Activated naive CD4-positive, alpha-beta T cell treated with anti-CD3 and anti-CD28 coated beads, Interleukin-2, amount 10 ng/mL, durations not matched to agents 7 days and 5 days (primary cell): ENCODE measurements around the gene FCHO1.

Experiments
- CTCF ChIA-PET: fragments of 350-600 bp; sonication (Branson Sonifier 250); formaldehyde crosslinking; loops from one replicate; lab custom pipeline; 2021; ENCODE audit warnings: antibody characterized with exemption; lab: Charles Lee
- DNase-seq: peaks from one replicate; pipeline ENCODE4 v3.0.0-alpha.2; 2020
- H3K27ac Mint-ChIP-seq: one replicate; pipeline ENCODE4 v1.8.0; 2021; ENCODE audit warnings: mild to moderate bottlenecking, moderate library complexity, mixed read lengths
- H3K27me3 Mint-ChIP-seq: one replicate; pipeline ENCODE4 v1.8.0; 2021; ENCODE audit warnings: mild to moderate bottlenecking, mixed read lengths
- H3K36me3 Mint-ChIP-seq: one replicate; pipeline ENCODE4 v1.8.0; 2021; ENCODE audit warnings: mixed read lengths
- H3K4me1 Mint-ChIP-seq: one replicate; pipeline ENCODE4 v1.8.0; 2021; ENCODE audit warnings: mixed read lengths
- H3K4me3 Mint-ChIP-seq: one replicate; pipeline ENCODE4 v1.8.0; 2021; ENCODE audit warnings: mild to moderate bottlenecking, moderate library complexity, mixed read lengths
- H3K9me3 Mint-ChIP-seq: one replicate; pipeline ENCODE4 v1.8.0; 2021; ENCODE audit warnings: mixed read lengths

FCHO1 gene

DNA sequence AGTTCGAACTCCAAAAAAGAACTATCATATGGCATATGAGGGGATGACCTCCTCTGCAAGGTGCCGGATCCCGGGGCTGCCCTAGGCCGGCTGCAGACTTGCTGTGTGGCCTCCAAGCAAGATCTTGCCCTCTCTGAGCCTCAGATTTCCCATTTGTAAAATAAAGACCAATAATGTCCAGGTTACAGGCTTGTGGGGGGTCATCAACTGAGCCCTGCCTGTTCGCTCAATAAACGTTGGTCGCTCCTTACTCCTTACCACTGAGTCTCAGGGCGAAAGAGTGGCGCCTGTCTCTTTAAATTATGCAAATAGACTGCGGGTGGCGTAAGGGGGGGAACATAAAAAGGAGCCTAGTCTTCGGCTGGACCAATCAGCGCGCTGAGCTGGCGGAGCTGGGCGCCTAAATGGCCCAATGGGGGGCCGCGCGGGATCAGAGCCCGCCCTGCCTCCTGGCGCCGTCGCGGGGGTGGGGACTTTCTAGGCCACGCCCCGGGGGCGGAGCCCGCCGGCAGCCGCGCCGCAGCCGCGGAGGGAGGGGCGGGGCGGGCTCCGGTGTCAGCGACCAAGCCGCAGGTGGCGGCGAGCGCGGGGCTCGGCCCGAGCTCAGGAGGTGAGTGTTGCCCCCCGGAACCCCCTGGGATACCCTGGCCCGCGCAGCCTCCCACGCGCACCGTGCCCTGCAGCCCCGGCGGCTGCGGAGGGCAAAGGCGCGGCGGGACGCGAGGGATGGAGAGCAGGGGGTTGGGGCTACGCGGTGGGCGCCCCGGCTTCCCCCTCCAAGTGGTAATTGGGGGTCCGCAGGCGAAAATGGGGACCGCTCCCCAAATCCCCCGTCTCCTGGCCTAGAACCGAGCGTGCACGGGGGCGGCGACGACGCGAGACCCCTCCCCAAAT is 3.8 kb upstream of the FCHO1 start:
- Mint-ChIP-seq H3K27me3 (no peaks in the 10 kb centered on the region), H3K4me3 (peak overlapping the region; percentile 98), H3K36me3 (peaks cover 11% of the 10 kb centered on the region), H3K27ac (peak overlapping the region; percentile 82), H3K9me3 (no peaks in the 10 kb centered on the region), H3K4me1 (peaks cover 52% of the 10 kb centered on the region)
- peak; percentile 96 for DNase-seq
- CTCF ChIA-PET, result interaction anchor here (1.0 to 1.6 kb wide), 3 partner anchors 20 to 166 kb away, joined by 3 to 4 read pairs (median 3); no protein-coding TSS in a partner anchor

DNA sequence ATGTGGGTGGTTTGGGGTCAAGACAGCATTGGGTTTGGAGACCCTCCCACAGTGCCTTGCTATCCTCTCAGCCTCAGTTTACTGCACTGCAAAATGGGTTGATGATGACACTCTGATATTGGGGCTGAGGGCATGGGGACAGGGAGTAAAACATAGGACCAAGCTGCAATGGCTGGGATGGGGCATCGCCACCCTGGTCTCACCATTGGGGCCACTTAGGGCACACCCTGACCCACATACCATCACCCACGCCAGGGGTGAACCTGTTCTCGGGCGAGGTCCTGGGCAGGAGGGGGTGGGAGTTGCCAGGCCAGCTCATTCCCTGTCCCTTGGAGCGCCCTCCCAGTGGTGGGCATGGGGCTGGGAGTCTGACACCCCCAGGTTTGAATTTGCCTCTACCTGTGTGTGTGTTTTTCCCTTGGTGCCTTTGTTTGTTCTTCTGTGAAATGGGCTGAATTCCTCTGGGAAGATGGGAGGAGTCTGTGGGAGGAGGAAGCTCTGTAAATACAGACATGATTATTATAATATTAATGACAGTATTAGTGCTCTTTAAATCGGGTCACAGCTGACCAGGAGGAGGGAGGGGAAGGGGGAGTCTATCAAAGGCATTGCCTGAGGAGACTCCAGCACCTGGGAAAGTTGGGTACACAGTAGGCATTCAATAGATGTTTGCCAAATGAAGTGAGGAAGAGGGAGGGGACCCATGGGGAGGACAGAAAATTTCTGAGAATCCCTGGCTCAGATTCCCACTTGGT is 2.2 kb upstream of the FCHO1 start:
- Mint-ChIP-seq H3K4me3 (peak overlapping the region; percentile 98), H3K4me1 (peaks cover 60% of the 10 kb centered on the region), H3K27ac (peak overlapping the region; percentile 21), H3K9me3 (no peaks in the 10 kb centered on the region), H3K36me3 (peaks cover 18% of the 10 kb centered on the region), H3K27me3 (no peaks in the 10 kb centered on the region)
- no peak for DNase-seq
- CTCF ChIA-PET, result no interaction called here

DNA sequence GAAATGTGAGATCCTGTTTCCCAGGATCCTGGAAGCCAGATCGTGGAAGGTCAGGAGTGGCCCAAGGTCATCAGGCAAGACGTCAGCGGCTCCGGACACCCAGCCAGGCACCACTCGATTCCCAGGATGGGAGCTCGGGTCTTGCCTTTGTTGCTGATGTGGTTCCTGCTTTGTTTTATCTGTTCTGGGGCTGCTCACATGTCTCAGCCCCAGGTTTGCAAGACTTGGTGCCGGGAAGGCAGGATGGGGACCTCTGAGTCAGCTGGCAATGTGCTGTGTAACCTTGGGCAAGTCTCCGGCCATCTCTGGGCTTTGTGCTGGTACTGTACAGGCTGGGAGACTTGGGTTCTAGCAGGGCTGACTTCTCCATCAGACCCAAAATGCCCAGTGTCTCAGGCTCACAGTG is 1.4 kb upstream of the FCHO1 start:
- H3K27me3 Mint-ChIP-seq, result no peaks in the 10 kb centered on the region
- H3K4me1 Mint-ChIP-seq, result peaks cover 65% of the 10 kb centered on the region
- H3K4me3 Mint-ChIP-seq, result peak overlapping the region; percentile 98
- CTCF ChIA-PET, result interaction anchor here (1.3 kb wide), 1 partner anchor 183 kb away, joined by 3 read pairs; the partner anchor contains the start of gene CCDC124
- H3K36me3 Mint-ChIP-seq, result peaks cover 24% of the 10 kb centered on the region
- H3K9me3 Mint-ChIP-seq, result no peaks in the 10 kb centered on the region
- DNase-seq, result peak; percentile 45
- peak overlapping the region; percentile 69 for H3K27ac Mint-ChIP-seq

DNA sequence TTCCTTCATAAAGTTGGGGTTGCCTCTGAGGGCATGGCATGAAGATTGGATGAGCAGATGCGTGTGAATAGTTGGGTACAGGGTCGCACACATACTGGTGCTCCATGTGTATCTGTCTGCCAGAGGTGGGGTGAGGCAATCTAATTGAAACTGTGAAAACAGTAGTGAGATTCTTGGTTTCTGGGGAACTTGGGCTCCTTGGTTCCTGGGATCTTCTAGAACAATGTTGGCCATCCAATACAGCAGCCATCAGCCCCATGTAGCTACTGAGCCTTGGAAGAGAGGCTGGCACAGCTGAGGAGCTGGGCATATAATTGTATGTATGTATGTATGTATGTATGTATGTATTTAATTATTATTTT is 616 bp downstream of the FCHO1 start:
- Mint-ChIP-seq H3K36me3 (peaks cover 39% of the 10 kb centered on the region), H3K9me3 (no peaks in the 10 kb centered on the region), H3K4me3 (peak overlapping the region; percentile 98), H3K4me1 (peaks cover 69% of the 10 kb centered on the region), H3K27ac (peak overlapping the region; percentile 94), H3K27me3 (no peaks in the 10 kb centered on the region)
- no peak for DNase-seq
- CTCF ChIA-PET, result interaction anchor here (0.9 to 1.2 kb wide), 2 partner anchors 10 to 31 kb away, joined by 3 to 4 read pairs; no protein-coding TSS in a partner anchor

DNA sequence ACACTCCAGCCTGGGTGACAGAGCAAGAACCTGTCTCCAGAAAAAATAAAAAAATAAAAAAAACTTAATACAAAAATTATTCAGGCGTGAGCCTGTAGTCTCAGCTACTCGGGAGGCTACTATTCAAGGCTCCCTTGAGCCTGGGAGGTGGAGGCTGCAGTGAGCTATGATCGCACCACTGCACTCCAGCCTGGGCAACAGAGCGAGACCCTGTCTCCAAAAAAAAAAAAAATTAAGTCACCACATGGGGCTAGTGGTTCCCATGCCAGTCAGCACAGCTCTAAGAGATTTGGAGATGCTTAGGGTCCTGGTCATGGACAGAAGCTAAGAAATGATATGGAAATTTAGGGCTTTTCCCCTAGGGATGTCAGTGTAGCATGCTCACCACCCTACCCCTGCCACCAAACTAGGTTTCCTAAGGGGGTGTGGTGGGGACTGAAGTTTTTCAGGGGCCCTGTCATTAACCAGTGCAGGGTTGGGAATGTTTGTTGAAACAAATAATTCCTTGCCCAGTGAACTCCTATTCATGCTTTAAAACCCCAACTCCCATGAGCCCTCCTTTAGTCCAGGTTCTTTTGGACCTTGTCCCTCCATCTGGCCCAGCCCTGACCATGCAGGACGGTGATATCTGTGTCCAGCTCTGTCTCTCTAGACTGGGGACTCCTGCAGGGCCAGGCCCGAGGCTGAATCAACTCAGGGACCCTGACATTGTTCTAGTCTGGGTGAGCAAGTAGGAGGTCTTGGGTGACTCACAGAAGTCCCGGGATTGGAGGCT is 1.8 kb downstream of the FCHO1 start:
- CTCF ChIA-PET, result interaction anchor here (1.6 kb wide), 1 partner anchor 13 kb away, joined by 4 read pairs; no protein-coding TSS in a partner anchor
- no peak overlapping the region for H3K4me3 Mint-ChIP-seq

DNA sequence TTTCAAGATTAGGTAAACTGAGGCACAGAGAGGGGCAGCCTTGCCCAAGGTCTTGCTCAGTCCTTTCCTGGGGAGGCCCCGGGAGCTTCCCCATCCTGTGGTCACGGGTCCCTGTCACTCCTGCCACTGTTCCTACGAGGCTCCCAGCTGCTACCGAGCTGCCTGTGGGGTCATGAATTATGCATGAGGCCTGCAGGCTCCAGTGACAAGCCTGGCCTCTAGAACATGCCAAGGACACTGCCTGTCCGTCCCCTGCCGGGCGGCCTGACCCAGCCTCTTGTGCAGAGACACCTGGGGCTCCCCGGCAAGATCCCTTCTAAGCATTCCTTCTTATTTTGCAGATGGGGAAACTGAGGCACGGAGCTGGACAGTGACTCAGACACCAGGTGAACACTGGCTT is 2.7 kb downstream of the FCHO1 start:
- Mint-ChIP-seq H3K27ac (no peak overlapping the region), H3K4me3 (no peak overlapping the region), H3K4me1 (peaks cover 57% of the 10 kb centered on the region), H3K9me3 (no peaks in the 10 kb centered on the region), H3K27me3 (no peaks in the 10 kb centered on the region), H3K36me3 (peaks cover 51% of the 10 kb centered on the region)
- DNase-seq, result no peak
- CTCF ChIA-PET, result interaction anchor here (1.1 to 1.6 kb wide), 2 partner anchors 12 to 20 kb away, joined by 3 to 4 read pairs; no protein-coding TSS in a partner anchor

More for the DNA sequence above, 1.8 kb downstream of the FCHO1 start:
- H3K36me3 Mint-ChIP-seq, result peaks cover 46% of the 10 kb centered on the region
- no peaks in the 10 kb centered on the region for H3K27me3 Mint-ChIP-seq
- no peak for DNase-seq
- H3K9me3 Mint-ChIP-seq, result no peaks in the 10 kb centered on the region
- H3K27ac Mint-ChIP-seq, result no peak overlapping the region
- peaks cover 63% of the 10 kb centered on the region for H3K4me1 Mint-ChIP-seq

DNA sequence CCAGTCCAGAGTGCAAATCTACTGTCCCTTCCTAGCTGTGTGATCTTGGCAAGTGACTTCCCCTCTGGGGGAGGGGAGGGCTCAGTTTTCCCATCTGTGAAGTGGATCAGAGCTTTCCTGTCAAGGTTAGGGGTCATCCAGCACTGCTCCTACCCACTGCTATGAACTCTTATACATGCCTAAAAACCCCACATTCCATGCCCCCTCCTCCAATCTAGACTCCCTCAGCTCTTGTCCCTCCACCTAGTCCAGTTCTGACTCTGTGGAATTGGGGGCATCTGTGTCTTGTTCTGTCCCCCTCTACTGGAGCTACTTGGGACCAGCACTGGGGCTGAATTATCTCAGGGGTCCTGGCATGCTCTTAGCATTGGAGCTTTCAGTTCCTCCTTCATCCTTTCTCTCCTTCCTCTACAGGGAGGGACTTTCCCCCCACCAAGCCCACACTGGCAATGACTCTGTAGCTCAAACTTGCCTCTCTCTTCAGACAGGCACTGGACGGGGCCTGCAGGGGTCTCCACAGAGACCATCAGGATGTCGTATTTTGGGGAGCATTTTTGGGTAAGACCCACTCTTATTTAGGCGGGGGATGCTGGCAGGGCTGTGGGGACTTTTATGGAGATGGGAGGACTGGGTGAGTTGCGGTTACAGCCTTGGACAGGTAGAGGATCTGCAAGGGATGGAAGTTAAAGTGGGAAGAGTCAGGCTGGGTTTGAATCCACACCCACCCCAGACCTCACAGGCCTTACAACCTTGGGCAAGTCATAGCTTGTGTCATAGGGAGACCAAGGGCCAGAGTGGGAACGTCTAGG is 3.6 kb downstream of the FCHO1 start:
- CTCF ChIA-PET, result interaction anchor here (0.6 to 1.6 kb wide), 4 partner anchors 11 to 105 kb away, joined by 3 to 4 read pairs (median 4); partner anchors contain the start of gene RPL18A
- Mint-ChIP-seq H3K27me3 (no peaks in the 10 kb centered on the region), H3K4me3 (no peak overlapping the region), H3K36me3 (peaks cover 49% of the 10 kb centered on the region), H3K27ac (peak overlapping the region; percentile 73), H3K4me1 (peaks cover 48% of the 10 kb centered on the region), H3K9me3 (no peaks in the 10 kb centered on the region)
- no peak for DNase-seq

DNA sequence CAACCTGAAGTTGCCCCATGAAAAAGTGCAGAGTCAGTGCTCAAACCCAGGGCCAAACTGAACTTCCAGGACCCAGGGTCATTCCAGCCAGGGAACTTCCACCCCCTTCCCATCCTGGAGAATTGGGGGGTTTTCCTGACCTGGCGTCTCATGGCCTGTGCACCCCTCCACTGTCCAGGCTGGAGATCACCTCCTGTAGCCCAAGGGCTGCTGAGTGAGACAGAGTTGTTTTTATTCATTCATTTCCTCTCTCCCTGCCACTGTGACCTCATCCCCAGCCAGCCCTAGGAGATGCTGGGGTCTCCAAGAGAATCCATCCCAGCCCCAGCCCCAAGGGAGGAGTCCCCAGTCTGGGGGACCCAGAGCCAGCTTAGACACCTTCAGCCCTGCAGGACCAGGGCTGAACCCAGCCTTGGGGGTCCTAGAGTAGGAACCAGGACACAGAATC is 4.2 kb downstream of the FCHO1 start:
- Mint-ChIP-seq H3K9me3 (no peaks in the 10 kb centered on the region), H3K36me3 (peaks cover 50% of the 10 kb centered on the region), H3K4me1 (peaks cover 42% of the 10 kb centered on the region), H3K4me3 (no peak overlapping the region), H3K27me3 (no peaks in the 10 kb centered on the region), H3K27ac (peak overlapping the region; percentile 73)
- CTCF ChIA-PET, result interaction anchor here (1.4 kb wide), 1 partner anchor 104 kb away, joined by 4 read pairs; the partner anchor contains the start of gene RPL18A
- DNase-seq, result no peak

DNA sequence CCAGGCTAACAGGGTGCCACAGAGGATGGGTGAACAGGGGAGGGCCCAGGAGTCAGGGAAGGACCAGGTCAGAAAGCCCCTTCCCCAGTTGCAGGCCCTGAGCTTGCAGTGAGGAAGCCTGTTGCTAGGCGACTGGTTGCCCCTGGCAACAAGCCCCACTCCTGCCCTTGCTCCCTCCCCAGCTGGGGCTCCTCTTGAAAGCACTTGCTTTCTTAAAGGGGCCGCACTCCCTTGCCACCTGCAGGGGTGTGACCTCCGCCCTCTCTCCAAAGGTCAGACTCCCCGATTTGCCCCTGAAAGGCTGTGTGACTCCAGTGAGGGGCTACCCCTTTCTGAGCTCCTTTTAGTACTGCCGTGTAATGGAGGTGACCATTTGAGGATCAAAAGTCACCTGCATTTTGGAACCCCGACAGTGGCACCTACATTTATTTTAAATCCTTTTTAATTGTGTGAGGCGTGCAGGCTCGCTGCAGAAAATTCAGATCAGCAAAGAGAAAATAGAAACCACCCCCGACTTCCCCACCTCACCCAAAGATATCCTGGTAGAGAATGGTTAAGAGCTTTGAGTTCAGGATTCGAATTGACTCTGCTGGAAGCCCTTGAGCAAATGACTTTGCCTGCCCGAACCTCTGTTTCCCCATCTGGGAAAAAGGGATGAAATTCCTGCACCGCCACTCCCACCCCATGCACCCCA is 4.8 kb downstream of the FCHO1 start:
- CTCF ChIA-PET, result interaction anchor here (1.4 kb wide), 2 partner anchors 10 to 103 kb away, joined by 3 to 4 read pairs; partner anchors contain the start of gene RPL18A

DNA sequence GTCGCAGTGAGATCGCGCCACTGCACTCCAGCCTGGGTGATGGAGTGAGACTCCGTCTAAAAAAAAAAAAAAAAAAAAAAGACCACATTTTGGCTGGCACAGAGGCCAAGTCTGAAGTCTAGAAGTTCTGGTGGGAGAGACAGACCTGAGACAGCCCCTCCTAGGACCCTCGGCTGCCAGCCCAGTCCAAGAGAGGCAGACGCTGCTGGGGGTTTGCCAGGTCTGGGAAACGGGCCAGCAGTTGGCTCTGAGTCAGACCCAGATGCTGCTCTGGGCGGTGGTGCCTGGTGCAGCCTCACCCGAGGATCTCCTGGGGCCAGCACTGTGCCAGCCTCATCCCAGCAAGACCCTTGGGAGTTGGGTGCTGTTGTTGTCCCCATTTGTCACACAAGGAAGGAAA is 5.8 kb downstream of the FCHO1 start:
- H3K4me1 Mint-ChIP-seq, result peaks cover 33% of the 10 kb centered on the region
- no peaks in the 10 kb centered on the region for H3K27me3 Mint-ChIP-seq

More for the DNA sequence above, 4.8 kb downstream of the FCHO1 start:
- H3K36me3 Mint-ChIP-seq, result peaks cover 57% of the 10 kb centered on the region
- no peaks in the 10 kb centered on the region for H3K9me3 Mint-ChIP-seq
- H3K4me1 Mint-ChIP-seq, result peaks cover 39% of the 10 kb centered on the region
- H3K27ac Mint-ChIP-seq, result peak overlapping the region; percentile 21
- H3K4me3 Mint-ChIP-seq, result no peak overlapping the region
- no peaks in the 10 kb centered on the region for H3K27me3 Mint-ChIP-seq
- DNase-seq, result peak; percentile 62

DNA sequence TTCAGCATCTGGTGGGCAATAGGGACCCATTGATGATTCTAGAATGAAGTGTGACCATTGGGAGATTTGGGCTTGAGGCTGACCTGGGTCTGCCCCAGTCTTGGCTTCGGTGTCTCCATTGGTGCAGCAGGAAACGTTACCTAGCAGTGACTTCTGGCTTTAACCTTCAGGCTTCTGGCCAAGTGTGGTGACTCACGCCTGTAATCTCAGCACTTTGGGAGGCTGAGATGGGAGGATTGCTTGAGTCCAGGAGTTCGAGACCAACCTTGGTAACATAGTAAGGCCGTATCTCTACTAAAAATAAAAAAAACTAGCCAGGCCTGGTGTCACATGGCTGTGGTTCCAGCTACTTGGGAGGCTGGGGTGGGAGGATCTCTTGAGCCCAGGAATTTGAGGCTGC is 7.2 kb downstream of the FCHO1 start:
- no peak for DNase-seq
- Mint-ChIP-seq H3K36me3 (peaks cover 62% of the 10 kb centered on the region), H3K27me3 (no peaks in the 10 kb centered on the region), H3K4me1 (peaks cover 26% of the 10 kb centered on the region), H3K9me3 (no peaks in the 10 kb centered on the region), H3K27ac (peak overlapping the region; percentile 19), H3K4me3 (no peak overlapping the region)
- CTCF ChIA-PET, result interaction anchor here (1.0 kb wide), 1 partner anchor 101 kb away, joined by 3 read pairs; the partner anchor contains the start of gene RPL18A

More for the DNA sequence above, 5.8 kb downstream of the FCHO1 start:
- Mint-ChIP-seq H3K9me3 (no peaks in the 10 kb centered on the region), H3K4me3 (no peak overlapping the region), H3K27ac (peak overlapping the region; percentile 51), H3K36me3 (peaks cover 57% of the 10 kb centered on the region)
- CTCF ChIA-PET, result interaction anchor here (1.4 kb wide), 1 partner anchor 9 kb away, joined by 3 read pairs; no protein-coding TSS in a partner anchor
- DNase-seq, result no peak

DNA sequence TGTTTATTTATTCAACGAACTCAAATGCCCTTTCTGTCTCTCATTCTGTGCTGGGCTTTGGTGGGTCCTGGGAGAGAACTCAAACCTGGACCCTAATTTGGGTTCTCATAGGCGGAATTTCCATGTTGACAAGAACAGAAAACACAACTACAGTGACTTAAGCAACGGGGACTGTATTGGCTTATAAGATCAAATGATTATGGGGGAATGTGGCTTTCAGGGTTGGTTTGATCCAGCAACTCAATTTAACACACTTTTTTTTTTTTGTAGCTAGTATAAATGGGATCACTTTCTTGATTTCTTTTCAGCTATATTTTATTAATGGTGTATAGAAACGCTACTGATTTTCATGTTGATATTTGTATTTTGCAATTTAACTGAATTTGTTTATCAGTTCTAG is 9.9 kb downstream of the FCHO1 start:
- H3K27me3 Mint-ChIP-seq, result no peaks in the 10 kb centered on the region
- no peak overlapping the region for H3K4me3 Mint-ChIP-seq
- no peak for DNase-seq
- H3K9me3 Mint-ChIP-seq, result no peaks in the 10 kb centered on the region
- peaks cover 15% of the 10 kb centered on the region for H3K4me1 Mint-ChIP-seq
- peaks cover 54% of the 10 kb centered on the region for H3K36me3 Mint-ChIP-seq
- CTCF ChIA-PET, result interaction anchor here (0.6 to 1.6 kb wide), 3 partner anchors 10 to 267 kb away, joined by 3 read pairs; partner anchors contain the start of gene FCHO1
- H3K27ac Mint-ChIP-seq, result no peak overlapping the region
